Endodermal cell (in vitro differentiated cells): ENCODE data around the gene CEACAM1. TPM values are rescaled to one million over a fixed set of nuclear protein-coding genes. Genes with fewer than 3 reads are reported as not detected.

Experiments
- DNase-seq: peaks from one replicate; pipeline ENCODE4 v3.0.0-alpha.2; 2017
- H3K27ac ChIP-seq: 2 replicates; pipeline ENCODE4 v1.5.1; 2013; ENCODE audit warnings: mild to moderate bottlenecking, low read depth, low read length, moderate library complexity
- H3K27me3 ChIP-seq: 2 replicates; pipeline ENCODE4 v1.6.1; 2013; ENCODE audit warnings: mild to moderate bottlenecking, low read length, moderate library complexity; ENCODE audit not compliant: insufficient read depth, control insufficient read depth, poor library complexity, severe bottlenecking
- H3K36me3 ChIP-seq: 2 replicates; pipeline ENCODE4 v1.7.0; 2013; ENCODE audit warnings: mild to moderate bottlenecking, low read length, moderate library complexity; ENCODE audit not compliant: control insufficient read depth, insufficient read depth
- H3K4me1 ChIP-seq: one replicate; pipeline ENCODE4 v1.7.0; 2013; ENCODE audit warnings: low read length; ENCODE audit not compliant: control insufficient read depth, insufficient read depth
- H3K4me3 ChIP-seq: 2 replicates; pipeline ENCODE4 v1.5.1; 2013; ENCODE audit warnings: mild to moderate bottlenecking, low read length, moderate library complexity
- H3K9ac ChIP-seq: 2 replicates; pipeline ENCODE4 v1.6.1; 2013; ENCODE audit warnings: mild to moderate bottlenecking, low read length, moderate library complexity; ENCODE audit not compliant: poor library complexity, severe bottlenecking; ENCODE audit errors: extremely low read depth
- H3K9me3 ChIP-seq: 2 replicates; pipeline ENCODE4 v1.6.1; 2013; ENCODE audit warnings: mild to moderate bottlenecking, low read length, moderate library complexity; ENCODE audit not compliant: control insufficient read depth
- H3K27ac Mint-ChIP-seq: 2 replicates; pipeline ENCODE4 v1.8.0; 2020; ENCODE audit warnings: mixed read lengths
- H3K27me3 Mint-ChIP-seq: 2 replicates; pipeline ENCODE4 v1.8.0; 2021; ENCODE audit warnings: mild to moderate bottlenecking, mixed read lengths; ENCODE audit not compliant: insufficient read depth
- H3K36me3 Mint-ChIP-seq: 2 replicates; pipeline ENCODE4 v1.8.0; 2020; ENCODE audit warnings: low read depth, mixed read lengths
- H3K4me1 Mint-ChIP-seq: 2 replicates; pipeline ENCODE4 v1.8.0; 2020; ENCODE audit warnings: mixed read lengths
- H3K4me3 Mint-ChIP-seq: 2 replicates; pipeline ENCODE4 v1.8.0; 2020; ENCODE audit warnings: mild to moderate bottlenecking, moderate library complexity, mixed read lengths
- H3K9me3 Mint-ChIP-seq: 2 replicates; pipeline ENCODE4 v1.8.0; 2020; ENCODE audit warnings: mild to moderate bottlenecking, mixed read lengths
- CTCF ChIP-seq: fragments of 200-600 bp; sonication (generic); conservative IDR thresholded peaks from 2 replicates; pipeline ENCODE4 v1.5.0; 2021; ENCODE audit warnings: antibody characterized with exemption, mild to moderate bottlenecking
- WGBS, 2 experiments: methylation state at CpG; one replicate each; pipeline versions ENCODE4 v1.1.5 to v1.1.7; 2013; ENCODE audit warnings: missing lambda C conversion rate in 2 of 2, mixed read lengths in 1 of 2; ENCODE audit not compliant: insufficient coverage in 1 of 2, insufficient read length in 1 of 2; 5-methylcytosine and 5-hydroxymethylcytosine counted together
- total RNA-seq, 2 donors: library from RNA; stranded (reverse); fragmentation: NEBNext Ultra II Directional in 1 of 2; extraction: Animal tissue kit (Norgen Biotek cat#: 25700) in 1 of 2; gene quantifications; 2 replicates in 1 of 2; 3 replicates in 1 of 2; pipeline ENCODE4 v1.2.1, GENCODE V29; 2021

The CEACAM1 gene
- total RNA-seq, 2 donors from 2014 or later = 1.0 to 1.5 TPM

- no peaks in the 10 kb centered on the region for H3K9me3 Mint-ChIP-seq
- no peak overlapping the region for H3K27ac Mint-ChIP-seq
- peaks cover 26% of the 10 kb centered on the region for H3K4me1 Mint-ChIP-seq
- no peak overlapping the region for H3K27ac ChIP-seq
- TF ChIP-seq CTCF = no peak
- no peak overlapping the region for H3K4me3 ChIP-seq
- H3K9me3 ChIP-seq = no peaks in the 10 kb centered on the region
- no peaks in the 10 kb centered on the region for H3K36me3 ChIP-seq
- H3K4me1 ChIP-seq = peaks cover 12% of the 10 kb centered on the region
- H3K27me3 ChIP-seq = no peaks in the 10 kb centered on the region
- no peak overlapping the region for H3K9ac ChIP-seq
- H3K27me3 Mint-ChIP-seq = no peaks in the 10 kb centered on the region
- WGBS, 2 experiments = 82 to 97% methylated on average over 3 of the region's 3 CpGs
- H3K36me3 Mint-ChIP-seq = no peaks in the 10 kb centered on the region
- H3K4me3 Mint-ChIP-seq = no peak overlapping the region
- no peak for DNase-seq
Observed at GRCh38 chr19:42495663-42496062, 32.6 kb downstream of the CEACAM1 start.

- Histone ChIP-seq H3K27ac (no peak overlapping the region), H3K36me3 (no peaks in the 10 kb centered on the region), H3K9ac (no peak overlapping the region), H3K4me3 (no peak overlapping the region), H3K4me1 (peaks cover 12% of the 10 kb centered on the region), H3K9me3 (no peaks in the 10 kb centered on the region), H3K27me3 (no peaks in the 10 kb centered on the region)
- 92 to 94% methylated on average over 3 of the region's 3 CpGs for WGBS, 2 experiments
- Mint-ChIP-seq H3K36me3 (no peaks in the 10 kb centered on the region), H3K27me3 (no peaks in the 10 kb centered on the region), H3K27ac (no peak overlapping the region), H3K4me3 (no peak overlapping the region), H3K9me3 (no peaks in the 10 kb centered on the region), H3K4me1 (peaks cover 26% of the 10 kb centered on the region)
- TF ChIP-seq CTCF = no peak
- DNase-seq = no peak
Observed at GRCh38 chr19:42494321-42494720, 34.0 kb downstream of the CEACAM1 start.

- H3K4me3 Mint-ChIP-seq = no peak overlapping the region
Observed at GRCh38 chr19:42488783-42489521, 39.3 kb downstream of the CEACAM1 start.

More at GRCh38 chr19:42488783-42489521, 39.3 kb downstream of the CEACAM1 start:
- H3K27ac ChIP-seq = no peak overlapping the region
- H3K9me3 ChIP-seq = no peaks in the 10 kb centered on the region
- Mint-ChIP-seq H3K4me1 (peaks cover 20% of the 10 kb centered on the region), H3K27ac (no peak overlapping the region), H3K36me3 (no peaks in the 10 kb centered on the region), H3K27me3 (no peaks in the 10 kb centered on the region), H3K9me3 (no peaks in the 10 kb centered on the region)
- WGBS, 2 experiments = 87 to 93% methylated on average over 4 to 6 of the region's 6 CpGs
- no peak overlapping the region for H3K4me3 ChIP-seq
- DNase-seq = no peak
- TF ChIP-seq CTCF = no peak
- H3K4me1 ChIP-seq = peaks cover 11% of the 10 kb centered on the region
- H3K27me3 ChIP-seq = no peaks in the 10 kb centered on the region
- H3K9ac ChIP-seq = no peak overlapping the region
- no peaks in the 10 kb centered on the region for H3K36me3 ChIP-seq
